Neural cell (in vitro differentiated cells): ENCODE results near the gene PARP15. TPM values are rescaled to one million over a fixed set of nuclear protein-coding genes. Genes with fewer than 3 reads are reported as not detected.

Experiments
- H2AFZ ChIP-seq: fragments of 200-600, 300-800 bp; sonication (generic), shearing (Covaris generic); 2 replicates; pipeline ENCODE4 v1.6.0; 2014; ENCODE audit warnings: low read depth, mild to moderate bottlenecking, antibody characterized with exemption, low read length, moderate library complexity
- H3F3A ChIP-seq: fragments of 200-600 bp; shearing (Covaris generic); 2 replicates; pipeline ENCODE4 v1.6.1; 2016; ENCODE audit warnings: mild to moderate bottlenecking, moderate library complexity, mixed read lengths, antibody characterized with exemption, low read length; ENCODE audit not compliant: insufficient read depth, poor library complexity, severe bottlenecking
- H3K27ac ChIP-seq: fragments of 200-600, 300-800 bp; sonication (generic), shearing (Covaris generic); 2 replicates; pipeline ENCODE4 v1.5.1; 2014; ENCODE audit warnings: mild to moderate bottlenecking, low read length, moderate library complexity
- H3K27me3 ChIP-seq: fragments of 300-800, 200-600 bp; sonication (generic), shearing (Covaris generic); 2 replicates; pipeline ENCODE4 v1.6.0; 2014; ENCODE audit warnings: mild to moderate bottlenecking, low read depth, low read length, moderate library complexity; ENCODE audit not compliant: insufficient read depth
- H3K36me3 ChIP-seq: fragments of 300-800, 200-600 bp; sonication (generic), shearing (Covaris generic); 2 replicates; pipeline ENCODE4 v1.5.1; 2014; ENCODE audit warnings: mild to moderate bottlenecking, antibody characterized with exemption, low read length, moderate library complexity; ENCODE audit not compliant: insufficient read depth
- H3K4me2 ChIP-seq: fragments of 300-800, 200-600 bp; sonication (generic), shearing (Covaris generic); 2 replicates; pipeline ENCODE4 v1.6.0; 2014; ENCODE audit warnings: mild to moderate bottlenecking, low read length
- H3K4me3 ChIP-seq: fragments of 300-800, 200-600 bp; sonication (generic), shearing (Covaris generic); 2 replicates; pipeline ENCODE4 v1.5.1; 2014; ENCODE audit warnings: mild to moderate bottlenecking, low read length, moderate library complexity
- H3K79me2 ChIP-seq: fragments of 200-600 bp; shearing (Covaris generic); replicated peaks from 2 replicates; pipeline ENCODE4 v1.6.0; 2014; ENCODE audit warnings: mild to moderate bottlenecking, low read length, moderate library complexity; ENCODE audit not compliant: insufficient read depth
- H3K9ac ChIP-seq: fragments of 300-800, 200-600 bp; sonication (generic), shearing (Covaris generic); 2 replicates; pipeline ENCODE4 v1.6.1; 2016; ENCODE audit warnings: mild to moderate bottlenecking, low read length, mixed read lengths
- H3K9me2 ChIP-seq: fragments of 200-600 bp; shearing (Covaris generic); 2 replicates; pipeline ENCODE4 v1.6.1; 2016; ENCODE audit warnings: mild to moderate bottlenecking, low read length, mixed read lengths; ENCODE audit not compliant: insufficient read depth
- H3K9me3 ChIP-seq: fragments of 200-600, 300-800 bp; sonication (generic), shearing (Covaris generic); 2 replicates; pipeline ENCODE4 v1.6.1; 2016; ENCODE audit warnings: mild to moderate bottlenecking, mixed run types, low read length, moderate library complexity, mixed read lengths
- H4K20me1 ChIP-seq: fragments of 200-600 bp; shearing (Covaris generic); 2 replicates; pipeline ENCODE4 v1.6.1; 2016; ENCODE audit warnings: mild to moderate bottlenecking, mixed run types; ENCODE audit not compliant: insufficient read depth
- EP300 ChIP-seq: fragments of 450-650 bp; conservative IDR thresholded peaks from 2 replicates; pipeline ENCODE4 v1.6.1; 2014; ENCODE audit warnings: antibody characterized with exemption, mild to moderate bottlenecking, moderate library complexity; ENCODE audit not compliant: poor library complexity, severe bottlenecking
- EZH2 ChIP-seq: fragments of 200-600, 300-800 bp; shearing (Covaris generic), sonication (generic); IDR thresholded peaks from 2 replicates; pipeline ENCODE4 v1.6.1; 2014; ENCODE audit warnings: antibody characterized with exemption, low read length, borderline replicate concordance, mild to moderate bottlenecking; ENCODE audit not compliant: insufficient read depth, poor library complexity, severe bottlenecking
- MXI1 ChIP-seq: fragments of 450-650 bp; conservative IDR thresholded peaks from 2 replicates; pipeline ENCODE4 v1.6.1; 2014; ENCODE audit warnings: antibody characterized with exemption, mild to moderate bottlenecking; ENCODE audit not compliant: poor library complexity, severe bottlenecking
- POLR2AphosphoS5 ChIP-seq: IDR thresholded peaks from 2 replicates; pipeline ENCODE4 v1.6.1; 2012
- RAD21 ChIP-seq: fragments of 450-650 bp; conservative IDR thresholded peaks from 2 replicates; pipeline ENCODE4 v1.6.1; 2014; ENCODE audit warnings: antibody characterized with exemption, mild to moderate bottlenecking, moderate library complexity
- SMC3 ChIP-seq: fragments of 450-650 bp; conservative IDR thresholded peaks from 2 replicates; pipeline ENCODE4 v1.6.1; 2014; ENCODE audit warnings: antibody characterized with exemption, mild to moderate bottlenecking, moderate library complexity; ENCODE audit not compliant: poor library complexity
- TAF1 ChIP-seq: IDR thresholded peaks from 2 replicates; pipeline ENCODE4 v1.6.1; 2012; ENCODE audit warnings: low read depth
- polyA plus RNA-seq: library from polyadenylated mRNA; depleted of rRNA; stranded (reverse); fragments of >200 nt; gene quantifications from 2 replicates; pipeline ENCODE4 v1.2.3, GENCODE V29; 2014
- TF ChIP-seq, protein P1 (sequence below): fragments of 450-650 bp; IDR thresholded peaks from 2 replicates; pipeline ENCODE4 v1.5.1; 2014; ENCODE audit warnings: antibody characterized with exemption, mild to moderate bottlenecking, moderate library complexity; ENCODE audit not compliant: poor library complexity, severe bottlenecking
- TF ChIP-seq, protein P2 (sequence below): IDR thresholded peaks from 2 replicates; pipeline ENCODE4 v1.6.1; 2012; ENCODE audit warnings: borderline replicate concordance

Gene PARP15
- polyA plus RNA-seq, 1 donor from 2014 or later = not detected

DNA sequence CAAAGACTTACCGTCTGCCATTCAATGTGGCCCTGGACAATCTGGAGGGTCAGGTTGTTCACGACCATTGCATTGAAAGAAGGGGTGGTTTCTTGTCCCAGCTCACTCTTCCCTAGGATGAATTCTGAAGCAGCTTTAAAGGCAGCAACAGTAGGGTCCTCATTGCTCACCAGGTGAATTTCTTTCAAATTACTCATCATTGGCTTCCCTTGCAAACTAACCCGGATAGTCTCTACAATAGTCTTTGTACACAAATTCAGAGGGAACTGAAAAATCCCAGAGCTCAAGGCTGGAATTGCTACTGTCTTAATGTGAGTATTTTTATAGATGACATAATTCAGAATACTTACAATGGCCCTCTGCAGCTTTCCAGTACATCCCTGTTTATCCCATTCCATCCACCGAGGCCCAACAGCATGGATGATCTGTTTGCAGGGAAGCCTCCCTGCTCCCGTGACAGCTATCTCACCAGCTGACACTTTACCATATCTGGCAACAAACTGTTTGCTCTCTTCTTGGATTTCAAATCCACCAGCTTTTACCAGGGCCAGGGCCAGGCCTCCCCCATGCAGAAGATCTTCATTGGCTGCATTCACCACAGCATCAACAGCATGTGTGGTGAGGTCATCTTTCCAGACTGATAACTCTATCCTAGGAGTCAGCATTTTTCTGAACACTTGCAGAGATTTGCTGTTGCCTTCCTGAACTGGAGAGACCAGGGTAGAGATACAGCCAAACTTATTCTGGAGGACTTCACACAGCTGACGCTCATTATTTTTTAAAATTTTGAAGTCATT is 22.0 kb upstream of the PARP15 start:
- Histone ChIP-seq H2AFZ (no peak overlapping the region), H3K9me3 (no peaks in the 10 kb centered on the region), H3K36me3 (no peaks in the 10 kb centered on the region), H3K4me3 (no peak overlapping the region), H3K27ac (no peak overlapping the region), H3K4me2 (no peak overlapping the region), H3K27me3 (no peaks in the 10 kb centered on the region), H3K9ac (no peak overlapping the region), H4K20me1 (no peaks in the 10 kb centered on the region), H3K9me2 (no peaks in the 10 kb centered on the region), H3K79me2 (no peaks in the 10 kb centered on the region), H3F3A (no peaks in the 10 kb centered on the region)
- TF ChIP-seq, protein P1, sequence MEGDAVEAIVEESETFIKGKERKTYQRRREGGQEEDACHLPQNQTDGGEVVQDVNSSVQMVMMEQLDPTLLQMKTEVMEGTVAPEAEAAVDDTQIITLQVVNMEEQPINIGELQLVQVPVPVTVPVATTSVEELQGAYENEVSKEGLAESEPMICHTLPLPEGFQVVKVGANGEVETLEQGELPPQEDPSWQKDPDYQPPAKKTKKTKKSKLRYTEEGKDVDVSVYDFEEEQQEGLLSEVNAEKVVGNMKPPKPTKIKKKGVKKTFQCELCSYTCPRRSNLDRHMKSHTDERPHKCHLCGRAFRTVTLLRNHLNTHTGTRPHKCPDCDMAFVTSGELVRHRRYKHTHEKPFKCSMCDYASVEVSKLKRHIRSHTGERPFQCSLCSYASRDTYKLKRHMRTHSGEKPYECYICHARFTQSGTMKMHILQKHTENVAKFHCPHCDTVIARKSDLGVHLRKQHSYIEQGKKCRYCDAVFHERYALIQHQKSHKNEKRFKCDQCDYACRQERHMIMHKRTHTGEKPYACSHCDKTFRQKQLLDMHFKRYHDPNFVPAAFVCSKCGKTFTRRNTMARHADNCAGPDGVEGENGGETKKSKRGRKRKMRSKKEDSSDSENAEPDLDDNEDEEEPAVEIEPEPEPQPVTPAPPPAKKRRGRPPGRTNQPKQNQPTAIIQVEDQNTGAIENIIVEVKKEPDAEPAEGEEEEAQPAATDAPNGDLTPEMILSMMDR = no peak
- TF ChIP-seq EZH2 = no peak
- TF ChIP-seq EP300 = no peak
- no peak for TF ChIP-seq RAD21
- TF ChIP-seq, protein P2, sequence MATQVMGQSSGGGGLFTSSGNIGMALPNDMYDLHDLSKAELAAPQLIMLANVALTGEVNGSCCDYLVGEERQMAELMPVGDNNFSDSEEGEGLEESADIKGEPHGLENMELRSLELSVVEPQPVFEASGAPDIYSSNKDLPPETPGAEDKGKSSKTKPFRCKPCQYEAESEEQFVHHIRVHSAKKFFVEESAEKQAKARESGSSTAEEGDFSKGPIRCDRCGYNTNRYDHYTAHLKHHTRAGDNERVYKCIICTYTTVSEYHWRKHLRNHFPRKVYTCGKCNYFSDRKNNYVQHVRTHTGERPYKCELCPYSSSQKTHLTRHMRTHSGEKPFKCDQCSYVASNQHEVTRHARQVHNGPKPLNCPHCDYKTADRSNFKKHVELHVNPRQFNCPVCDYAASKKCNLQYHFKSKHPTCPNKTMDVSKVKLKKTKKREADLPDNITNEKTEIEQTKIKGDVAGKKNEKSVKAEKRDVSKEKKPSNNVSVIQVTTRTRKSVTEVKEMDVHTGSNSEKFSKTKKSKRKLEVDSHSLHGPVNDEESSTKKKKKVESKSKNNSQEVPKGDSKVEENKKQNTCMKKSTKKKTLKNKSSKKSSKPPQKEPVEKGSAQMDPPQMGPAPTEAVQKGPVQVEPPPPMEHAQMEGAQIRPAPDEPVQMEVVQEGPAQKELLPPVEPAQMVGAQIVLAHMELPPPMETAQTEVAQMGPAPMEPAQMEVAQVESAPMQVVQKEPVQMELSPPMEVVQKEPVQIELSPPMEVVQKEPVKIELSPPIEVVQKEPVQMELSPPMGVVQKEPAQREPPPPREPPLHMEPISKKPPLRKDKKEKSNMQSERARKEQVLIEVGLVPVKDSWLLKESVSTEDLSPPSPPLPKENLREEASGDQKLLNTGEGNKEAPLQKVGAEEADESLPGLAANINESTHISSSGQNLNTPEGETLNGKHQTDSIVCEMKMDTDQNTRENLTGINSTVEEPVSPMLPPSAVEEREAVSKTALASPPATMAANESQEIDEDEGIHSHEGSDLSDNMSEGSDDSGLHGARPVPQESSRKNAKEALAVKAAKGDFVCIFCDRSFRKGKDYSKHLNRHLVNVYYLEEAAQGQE = no peak
- TF ChIP-seq MXI1 = no peak
- TF ChIP-seq POLR2AphosphoS5 = no peak
- no peak for TF ChIP-seq SMC3
- no peak for TF ChIP-seq TAF1

DNA sequence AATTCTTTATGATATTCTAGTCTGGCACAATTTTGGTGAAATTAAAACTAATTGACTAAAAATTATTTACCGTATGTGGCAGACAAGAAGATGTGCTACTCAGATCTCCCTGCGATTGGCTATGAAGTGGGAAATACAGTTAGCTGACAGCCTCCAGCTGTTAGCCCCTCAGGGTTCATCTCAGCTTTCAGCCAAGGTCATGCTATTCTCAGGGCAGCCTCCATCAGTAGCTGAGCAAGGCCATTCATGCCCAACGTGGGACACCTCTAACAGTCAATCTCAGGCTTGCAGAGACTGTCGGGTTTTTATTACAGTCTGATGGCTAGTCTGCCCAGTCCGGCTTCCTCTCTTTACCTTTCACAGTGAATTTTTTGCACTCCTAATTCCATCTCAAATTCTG is 20.1 kb upstream of the PARP15 start:
- Histone ChIP-seq H3K9me2 (no peaks in the 10 kb centered on the region), H4K20me1 (no peaks in the 10 kb centered on the region), H3K9ac (no peak overlapping the region), H3K79me2 (no peaks in the 10 kb centered on the region), H3K36me3 (no peaks in the 10 kb centered on the region), H2AFZ (no peak overlapping the region), H3K27ac (no peak overlapping the region), H3K9me3 (no peaks in the 10 kb centered on the region), H3F3A (no peaks in the 10 kb centered on the region), H3K4me3 (no peak overlapping the region), H3K4me2 (no peak overlapping the region), H3K27me3 (no peaks in the 10 kb centered on the region)
- TF ChIP-seq EP300 (no peak), EZH2 (no peak), TAF1 (no peak), POLR2AphosphoS5 (no peak), RAD21 (no peak), SMC3 (no peak), MXI1 (no peak)
- TF ChIP-seq, protein P2 = no peak
- TF ChIP-seq, protein P1 = no peak
